ENCODE data around the gene DYRK1A. TPM values are rescaled to one million over a fixed set of nuclear protein-coding genes. Genes with fewer than 3 reads are reported as not detected.

The DYRK1A gene
- total RNA-seq, 1 donor from 2014 or later, result 82.1 TPM

- no peak for DNase-seq
These were observed 83.9 kb downstream of the DYRK1A start for GRCh38 chr21:37450445-37450941.

DNA sequence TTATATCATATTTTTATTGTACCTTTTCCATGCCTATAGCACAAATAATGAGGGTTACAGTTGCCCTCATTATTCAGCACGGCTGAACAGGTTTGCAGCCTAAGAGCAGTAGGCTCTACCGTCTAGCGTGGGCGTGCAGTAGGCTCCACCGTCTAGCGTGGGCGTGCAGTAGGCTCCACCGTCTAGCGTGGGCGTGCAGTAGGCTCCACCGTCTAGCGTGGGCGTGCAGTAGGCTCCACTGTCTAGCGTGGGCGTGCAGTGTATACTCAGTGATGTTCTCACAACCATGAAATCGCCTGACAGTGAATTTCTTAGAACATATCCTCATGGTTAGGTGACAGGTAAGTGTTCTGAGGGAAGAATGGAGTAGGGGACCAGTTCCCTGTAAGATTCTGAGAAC is 84.9 kb downstream of the DYRK1A start:
- no peak for DNase-seq

DNA sequence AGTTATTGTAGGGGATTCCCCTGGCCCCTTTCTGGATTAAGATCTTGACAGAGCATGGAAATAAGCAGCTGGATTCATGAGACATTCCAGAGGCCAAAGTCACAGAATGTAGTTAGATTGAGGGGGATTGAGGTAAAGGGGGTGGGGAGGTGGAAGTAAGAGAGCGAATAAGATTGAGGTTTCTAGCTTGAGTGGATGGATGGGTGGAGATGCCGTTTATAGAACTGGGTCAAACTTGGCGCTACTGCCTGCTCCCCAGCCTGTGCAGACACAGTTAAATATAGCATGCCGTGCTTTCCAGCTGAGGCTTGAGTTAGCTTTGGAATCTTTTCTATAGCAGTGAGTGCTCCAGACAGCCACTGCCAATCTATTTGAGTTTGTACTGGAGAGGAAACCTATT is 85.7 kb downstream of the DYRK1A start:
- DNase-seq, result peak; percentile 36

DNA sequence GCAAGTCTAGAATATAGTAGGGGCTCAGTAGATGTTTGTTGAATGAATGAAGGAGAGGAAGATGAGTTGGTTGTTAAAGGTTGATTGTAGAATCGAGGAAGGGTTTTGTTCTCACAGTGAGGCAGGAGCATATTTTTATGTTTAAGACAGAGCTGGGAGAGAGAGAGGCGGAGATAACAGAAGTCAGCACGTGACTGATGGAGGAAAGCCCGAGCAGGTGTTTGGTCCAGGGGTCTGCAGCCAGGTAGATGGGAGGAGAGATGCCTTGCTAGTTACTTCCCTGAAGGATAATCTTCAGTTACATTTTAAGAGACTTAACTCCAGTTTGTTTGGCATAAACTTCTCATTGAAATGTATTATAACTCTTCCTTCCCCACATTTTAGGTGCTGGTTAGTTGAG is 86.8 kb downstream of the DYRK1A start:
- no peak for DNase-seq

DNA sequence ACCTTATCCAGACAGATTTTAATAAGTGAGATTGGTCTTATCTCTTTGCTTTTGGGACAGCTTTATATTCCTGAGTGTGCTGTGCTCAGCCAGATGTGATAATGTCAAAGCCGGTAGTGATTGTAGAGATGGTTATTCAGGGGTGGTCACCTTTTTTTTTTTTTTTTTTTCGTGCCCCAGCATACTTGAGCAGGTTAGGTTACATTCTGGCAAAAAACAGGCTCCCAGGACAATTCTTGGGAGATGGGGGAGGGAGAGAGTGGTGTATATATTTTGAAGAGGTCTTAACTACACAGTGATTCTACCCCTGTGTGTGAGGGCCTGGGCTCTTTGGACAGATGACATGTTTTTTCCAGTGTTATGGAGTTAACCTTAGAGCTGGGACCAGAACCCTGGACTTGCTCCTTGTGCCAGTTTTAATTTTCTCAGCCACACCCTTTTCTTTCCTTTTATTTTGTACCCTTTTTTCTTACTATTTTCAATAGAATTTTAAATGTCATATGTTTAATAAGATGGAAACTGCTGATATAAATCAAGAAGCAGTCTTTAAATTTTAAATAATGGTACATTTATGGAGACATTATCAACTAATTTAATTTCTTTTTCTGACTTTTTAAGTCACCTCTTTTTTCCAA is 88.4 kb downstream of the DYRK1A start:
- no peak for DNase-seq

DNA sequence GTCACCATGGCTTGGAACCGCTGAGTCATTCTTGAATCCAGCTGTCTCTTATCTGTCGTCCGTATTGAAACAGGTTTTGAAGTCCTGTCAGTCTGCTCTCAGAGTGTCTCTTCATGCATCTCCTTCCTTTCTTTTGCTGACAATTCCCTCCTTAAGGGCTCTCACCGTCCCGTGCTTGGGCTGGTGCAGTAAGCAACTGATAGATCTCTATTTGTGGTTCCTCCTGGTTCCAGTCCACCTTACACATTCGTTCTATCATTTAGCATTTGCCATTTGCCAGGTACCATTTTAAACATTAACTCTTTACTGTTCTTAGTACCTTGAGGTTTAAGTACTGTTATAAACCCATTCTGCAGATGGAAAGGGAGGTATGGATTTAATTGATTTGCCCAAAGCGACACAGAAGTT is 88.9 kb downstream of the DYRK1A start:
- no peak for DNase-seq

GRCh38 chr21:37458669-37459276 is 92.2 kb downstream of the DYRK1A start:
- DNase-seq, result no peak

GRCh38 chr21:37459575-37459974 is 93.0 kb downstream of the DYRK1A start:
- no peak for DNase-seq

GRCh38 chr21:37460196-37460595 is 93.6 kb downstream of the DYRK1A start:
- no peak for DNase-seq

GRCh38 chr21:37461479-37461878 is 94.9 kb downstream of the DYRK1A start:
- no peak for DNase-seq

- DNase-seq, result no peak
These were observed 95.7 kb downstream of the DYRK1A start for GRCh38 chr21:37462087-37462861.

DNA sequence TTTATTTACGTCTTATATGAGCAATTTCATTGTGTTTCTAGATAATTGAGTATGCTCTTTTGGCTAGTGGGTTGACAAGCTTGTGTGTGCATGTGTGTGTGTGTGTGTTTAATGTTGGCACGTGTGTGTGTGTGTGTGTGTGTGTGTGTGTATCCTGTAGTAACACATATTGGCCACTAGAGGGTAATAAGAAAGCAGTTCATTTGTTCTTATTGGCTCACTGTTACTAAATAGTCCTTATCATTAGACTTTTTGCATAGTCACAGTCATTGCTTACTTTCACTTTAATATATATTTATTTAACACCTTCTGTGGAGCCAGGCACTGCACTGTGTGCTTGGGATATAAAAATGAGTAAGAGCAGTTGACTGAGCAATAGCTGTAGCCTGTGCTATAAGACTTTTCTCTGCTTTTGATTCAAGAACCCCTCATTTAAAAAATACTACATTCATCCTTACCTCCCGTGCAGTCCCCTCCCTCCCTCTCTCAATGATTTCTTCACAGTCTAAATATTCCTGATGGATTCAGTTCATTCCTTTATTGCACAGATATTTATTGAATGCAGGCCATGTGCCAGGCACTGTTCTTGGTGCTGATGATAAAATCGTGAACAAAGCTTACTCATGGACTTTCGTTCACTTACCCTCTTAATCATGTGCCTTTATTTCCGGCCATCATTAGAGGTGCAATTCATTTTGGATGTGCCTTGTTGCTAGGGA is 96.7 kb downstream of the DYRK1A start:
- peak; percentile 45 for DNase-seq

DNA sequence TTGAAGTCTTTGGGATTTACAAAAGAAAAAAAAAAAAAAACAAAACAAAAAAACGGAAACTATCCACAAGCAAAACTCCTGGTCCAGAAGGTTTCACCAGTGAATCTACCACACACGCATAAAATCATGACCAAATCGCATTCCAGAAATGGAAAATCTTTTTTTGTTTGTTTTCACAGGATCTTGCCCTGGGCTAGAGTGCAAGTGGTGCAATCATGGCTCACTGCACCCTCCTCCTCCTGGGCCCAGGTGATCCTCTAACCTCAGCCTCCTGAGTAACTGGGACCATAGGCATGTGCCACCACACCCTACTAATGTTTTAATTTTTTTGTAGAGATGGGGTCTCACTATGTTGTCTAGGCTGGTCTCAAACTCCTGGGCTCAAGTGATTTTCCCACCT is 100.5 kb downstream of the DYRK1A start:
- DNase-seq, result no peak

DNA sequence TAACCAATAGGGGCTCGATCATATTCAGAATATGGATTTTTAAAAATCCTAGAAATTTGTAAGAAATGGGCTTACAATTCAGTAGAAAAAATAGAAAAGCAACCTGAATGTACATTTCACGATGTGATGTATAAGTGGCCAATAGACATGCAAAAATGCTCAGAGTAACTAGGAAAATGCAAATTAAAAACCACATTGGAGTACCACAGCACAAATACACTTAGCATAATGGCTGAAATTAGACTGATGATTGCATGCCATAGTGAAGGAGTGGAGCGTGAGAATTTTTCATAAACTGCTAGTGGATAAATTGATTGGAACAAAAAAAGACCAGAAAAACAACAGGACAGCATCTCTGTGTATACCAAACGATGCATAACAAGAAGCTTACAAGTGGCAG is 102.3 kb downstream of the DYRK1A start:
- DNase-seq, result no peak

DNA sequence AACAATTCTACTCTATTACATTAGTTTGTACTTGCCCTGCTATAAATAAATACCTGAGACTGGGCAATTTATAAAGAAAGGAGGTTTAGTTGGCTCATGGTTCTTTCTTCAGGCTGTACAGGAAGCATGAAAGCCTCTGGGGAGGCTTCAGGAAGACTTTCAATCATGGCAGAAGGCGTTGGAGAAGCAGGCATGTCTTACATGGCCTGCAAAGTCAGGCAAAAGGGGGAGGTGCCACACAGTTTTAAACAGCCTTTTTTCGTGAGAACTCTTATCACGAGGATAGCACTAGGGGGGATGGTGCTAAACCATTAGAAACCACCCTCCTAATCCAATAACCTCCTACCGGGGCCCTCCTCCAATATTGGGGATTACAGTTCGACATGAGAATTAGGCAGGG is 102.9 kb downstream of the DYRK1A start:
- no peak for DNase-seq

- no peak for DNase-seq
These were observed 106.0 kb downstream of the DYRK1A start for GRCh38 chr21:37472581-37472980.

DNA sequence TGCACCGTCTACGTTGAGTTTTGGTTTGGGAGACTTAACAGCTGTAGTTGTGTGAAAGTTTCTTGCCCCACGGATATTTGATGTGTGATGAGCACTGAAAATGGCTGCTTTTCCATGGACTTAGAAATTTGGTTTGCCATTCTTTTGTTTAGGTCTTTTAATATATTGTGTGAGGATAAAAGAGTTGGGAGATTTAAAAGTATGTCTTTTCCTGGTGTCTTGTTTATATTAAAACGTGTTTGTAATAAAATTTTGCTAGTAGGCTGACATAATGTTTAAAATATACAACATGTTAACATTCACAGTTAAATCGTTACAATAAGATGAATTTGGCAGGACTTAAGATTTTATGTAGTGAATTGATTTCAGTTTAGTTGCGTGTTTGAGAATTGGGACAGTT is 106.9 kb downstream of the DYRK1A start:
- DNase-seq, result no peak

DNA sequence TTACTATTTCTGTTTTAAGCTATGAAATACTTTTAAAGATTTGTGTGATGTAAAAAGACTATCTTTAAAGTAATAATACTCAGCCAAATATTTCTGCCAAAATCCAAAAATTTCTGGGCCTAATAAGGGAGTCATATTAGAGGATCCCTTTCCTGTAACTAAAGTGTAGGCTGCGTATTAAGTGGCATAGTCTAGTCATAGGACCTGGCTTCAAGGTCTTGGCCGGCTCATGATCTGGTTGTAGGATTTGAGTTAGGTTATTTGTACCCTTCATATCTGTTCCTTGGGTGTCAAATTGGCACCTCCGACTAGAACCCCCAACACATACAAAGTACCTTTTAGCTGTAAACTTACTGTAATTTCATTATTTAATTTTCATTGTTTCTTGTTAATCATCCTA is 107.8 kb downstream of the DYRK1A start:
- no peak for DNase-seq

DNA sequence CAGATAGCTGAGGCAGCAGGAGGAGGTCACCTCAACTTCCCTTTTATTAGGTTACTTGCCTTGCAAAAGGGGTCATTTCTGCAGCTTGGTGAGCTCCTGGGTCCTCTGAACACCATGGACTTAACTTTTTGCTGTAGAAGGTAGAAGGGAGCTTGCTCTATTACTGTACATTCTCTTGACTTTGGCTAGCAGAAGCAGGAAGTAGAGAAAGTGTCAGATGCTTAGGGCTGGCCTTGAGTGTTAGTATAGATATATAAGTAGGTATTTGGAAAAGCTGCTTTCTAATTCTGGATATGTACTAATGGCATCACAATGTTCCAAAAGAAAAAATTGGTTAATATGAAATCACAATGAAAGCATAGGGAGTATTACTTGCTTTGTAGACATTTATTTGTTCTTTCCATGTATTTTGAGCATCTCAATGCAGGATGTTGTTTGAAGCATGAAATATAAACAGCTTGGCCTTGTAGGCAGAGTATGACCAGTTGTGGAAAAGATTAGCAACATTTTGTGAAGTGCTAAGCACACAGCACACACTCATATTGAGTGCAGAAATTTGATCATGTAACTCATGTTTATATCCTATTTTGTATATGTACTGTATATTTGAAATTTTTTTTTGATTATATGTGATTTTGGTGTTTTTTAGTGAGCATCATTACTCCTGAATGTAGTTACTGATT is 108.8 kb downstream of the DYRK1A start:
- DNase-seq, result no peak

GRCh38 chr21:37478794-37479193 is 112.2 kb downstream of the DYRK1A start:
- DNase-seq, result no peak

- no peak for DNase-seq
These were observed 117.2 kb downstream of the DYRK1A start for GRCh38 chr21:37483776-37484175.
